Aorta (tissue), 5 donors: ENCODE measurements around the gene CDC5L. TPM values are rescaled to one million over a fixed set of nuclear protein-coding genes. Genes with fewer than 3 reads are reported as not detected.

ENCODE experiments used
- ATAC-seq: fragments of 200-7000 bp; cut with Tn5 transposase; one replicate; pipeline ENCODE4 v1.9.1; 2022; ENCODE audit warnings: moderate library complexity; ENCODE audit not compliant: low FRiP score
- DNase-seq, 2 donors: peaks; one replicate each; pipeline ENCODE4 v3.0.0-alpha.2; 2020
- H3K27ac ChIP-seq, 2 donors: one replicate each; pipeline ENCODE4 v1.5.1; 2013; ENCODE audit warnings: low read length in 2 of 2, mild to moderate bottlenecking in 2 of 2, moderate library complexity in 2 of 2, control low read depth in 1 of 2, inconsistent platforms in 1 of 2, low read depth in 1 of 2
- H3K27me3 ChIP-seq, 2 donors: one replicate each; pipeline ENCODE4 v1.6.1; 2013; ENCODE audit warnings: control low read depth in 1 of 2, low read length in 1 of 2, mild to moderate bottlenecking in 1 of 2, moderate library complexity in 1 of 2; ENCODE audit not compliant: insufficient read depth in 2 of 2, control insufficient read depth in 1 of 2
- H3K36me3 ChIP-seq, 2 donors: one replicate each; pipeline ENCODE4 v1.6.1; 2013; ENCODE audit warnings: control low read depth in 1 of 2, low read length in 1 of 2, mild to moderate bottlenecking in 1 of 2; ENCODE audit not compliant: insufficient read depth in 2 of 2, control insufficient read depth in 1 of 2
- H3K4me1 ChIP-seq, 2 donors: one replicate each; pipeline ENCODE4 v1.6.1; 2013; ENCODE audit warnings: low read length in 2 of 2, control low read depth in 1 of 2, mild to moderate bottlenecking in 1 of 2, moderate library complexity in 1 of 2; ENCODE audit not compliant: insufficient read depth in 2 of 2, control insufficient read depth in 1 of 2
- H3K4me3 ChIP-seq, 2 donors: one replicate each; pipeline ENCODE4 v1.5.1; 2013; ENCODE audit warnings: low read length in 2 of 2, control low read depth in 1 of 2, mild to moderate bottlenecking in 1 of 2
- H3K9me3 ChIP-seq: one replicate; pipeline ENCODE4 v1.6.1; 2013; ENCODE audit warnings: mild to moderate bottlenecking, low read length; ENCODE audit not compliant: control insufficient read depth
- WGBS, 2 donors: extraction: QIAGEN DNeasy Blood & Tissue Kit; methylation state at CpG; one replicate each; pipeline ENCODE4 v1.1.7; 2013; 5-methylcytosine and 5-hydroxymethylcytosine counted together
- intact Hi-C, 2 donors: fragments of 100-400 bp; cut with DNase I; formaldehyde crosslinking; loops; one replicate each; pipeline versions ENCODE4 v1.14.2 to v1.15.0; 2022
- polyA plus RNA-seq, 2 donors: library from polyadenylated mRNA; stranded (reverse); fragments of 200-250 nt; gene quantifications; one replicate each; pipeline ENCODE4 v1.2.3, GENCODE V29; 2013
- total RNA-seq, 2 donors: library from RNA; stranded (reverse); fragmentation: NEBNext Ultra II Directional; extraction: Animal tissue kit (Norgen Biotek cat#: 25700); gene quantifications; one replicate each; pipeline ENCODE4 v1.2.1, GENCODE V29; 2021
- donor health status: healthy with polysubstance abuse.
- donor health status: Bipolar disorder and iron deficiency.
- donor health status: DM: no; HTN: no; CAD: no.
- donor health status: DM: no; HTN: no; CAD: no.
- donor health status: DM: yes; HTN: yes; CAD: no.

CDC5L gene
- total and polyA plus RNA-seq, 4 donors, result 7.0 to 22.6 (median 13.9) TPM

GRCh38 chr6:44386364-44386928 is 1.1 kb upstream of the CDC5L start:
- DNase-seq (peak; percentile 72 to 87), ATAC-seq (peak; percentile 47)
- Histone ChIP-seq H3K4me3 (peak overlapping the region; percentile 63 to 67), H3K9me3 (no peaks in the 10 kb centered on the region), H3K36me3 (no peaks in the 10 kb centered on the region), H3K27me3 (no peaks in the 10 kb centered on the region), H3K4me1 (peaks cover 1 to 8% of the 10 kb centered on the region in 2 donors), H3K27ac (peak overlapping the region; percentile 32 to 94)
- intact Hi-C loops, result no loop called here
- WGBS, 2 donors, result 13 to 16% methylated on average over 6 of the region's 6 CpGs

GRCh38 chr6:44386929-44387345 is 569 bp upstream of the CDC5L start:
- peaks cover 1 to 8% of the 10 kb centered on the region in 2 donors for H3K4me1 ChIP-seq
- DNase-seq (no peak), ATAC-seq (peak; percentile 31)
- peak overlapping the region; percentile 53 to 94 for H3K27ac ChIP-seq
- no peaks in the 10 kb centered on the region for H3K27me3 ChIP-seq
- no peaks in the 10 kb centered on the region for H3K36me3 ChIP-seq
- H3K9me3 ChIP-seq, result no peaks in the 10 kb centered on the region
- intact Hi-C loops, result no loop called here
- WGBS, 2 donors, result 2% methylated on average over 8 of the region's 8 CpGs
- H3K4me3 ChIP-seq, result peak overlapping the region; percentile 63 to 67

- WGBS, 2 donors, result 0 to 3% methylated on average over 7 to 10 of the region's 10 CpGs
- H3K4me3 ChIP-seq, result peak overlapping the region; percentile 43 to 62
- no peaks in the 10 kb centered on the region for H3K9me3 ChIP-seq
- H3K27ac ChIP-seq, result peak overlapping the region in 1 of 2 donors; percentile 52
- intact Hi-C loops, result no loop called here
- ATAC-seq, result no peak
- peaks cover 1 to 8% of the 10 kb centered on the region in 2 donors for H3K4me1 ChIP-seq
- no peak for DNase-seq
- peaks cover 0 to under 1% of the 10 kb centered on the region in 2 donors for H3K36me3 ChIP-seq
- no peaks in the 10 kb centered on the region for H3K27me3 ChIP-seq
Observed at GRCh38 chr6:44388135-44388487, 605 bp downstream of the CDC5L start.

- ATAC-seq, result no peak
- peak overlapping the region in 1 of 2 donors; percentile 62 for H3K4me3 ChIP-seq
- H3K27me3 ChIP-seq, result no peaks in the 10 kb centered on the region
- no peaks in the 10 kb centered on the region for H3K9me3 ChIP-seq
- DNase-seq, result no peak
- H3K36me3 ChIP-seq, result peaks cover 2 to 6% of the 10 kb centered on the region in 2 donors
- H3K4me1 ChIP-seq, result peaks cover 1 to 8% of the 10 kb centered on the region in 2 donors
- intact Hi-C loops, result no loop called here
- 54 to 61% methylated on average over 5 of the region's 5 CpGs for WGBS, 2 donors
- H3K27ac ChIP-seq, result no peak overlapping the region
Observed at GRCh38 chr6:44388887-44389286, 1.4 kb downstream of the CDC5L start.

- intact Hi-C loops, result no loop called here
- no peaks in the 10 kb centered on the region for H3K27me3 ChIP-seq
- H3K4me3 ChIP-seq, result no peak overlapping the region
- H3K27ac ChIP-seq, result no peak overlapping the region
- no peaks in the 10 kb centered on the region for H3K9me3 ChIP-seq
- DNase-seq (no peak), ATAC-seq (no peak)
- WGBS, 2 donors, result 90 to 91% methylated on average over 1 of the region's 1 CpG
- H3K4me1 ChIP-seq, result peaks cover 1 to 8% of the 10 kb centered on the region in 2 donors
- H3K36me3 ChIP-seq, result peaks cover 4 to 11% of the 10 kb centered on the region in 2 donors
Observed at GRCh38 chr6:44390158-44390683, 2.7 kb downstream of the CDC5L start.

- Histone ChIP-seq H3K4me1 (no peaks in the 10 kb centered on the region), H3K27me3 (no peaks in the 10 kb centered on the region), H3K9me3 (no peaks in the 10 kb centered on the region), H3K36me3 (peaks cover 8 to 11% of the 10 kb centered on the region in 2 donors), H3K27ac (no peak overlapping the region), H3K4me3 (no peak overlapping the region)
- ATAC-seq (no peak), DNase-seq (no peak)
- 60 to 67% methylated on average over 2 of the region's 2 CpGs for WGBS, 2 donors
- intact Hi-C loops, result no loop called here
Observed at GRCh38 chr6:44395501-44395900, 8.0 kb downstream of the CDC5L start.

- Histone ChIP-seq H3K4me3 (no peak overlapping the region), H3K27ac (no peak overlapping the region), H3K4me1 (no peaks in the 10 kb centered on the region), H3K27me3 (no peaks in the 10 kb centered on the region), H3K9me3 (no peaks in the 10 kb centered on the region), H3K36me3 (peaks cover 8 to 11% of the 10 kb centered on the region in 2 donors)
- 66 to 74% methylated on average over 3 of the region's 3 CpGs for WGBS, 2 donors
- DNase-seq, result no peak
- no peak for ATAC-seq
- intact Hi-C loops, result no loop called here
Observed at GRCh38 chr6:44396968-44397367, 9.5 kb downstream of the CDC5L start.

GRCh38 chr6:44397424-44398164 is 10.1 kb downstream of the CDC5L start:
- H3K27ac ChIP-seq, result no peak overlapping the region
- H3K27me3 ChIP-seq, result no peaks in the 10 kb centered on the region
- H3K36me3 ChIP-seq, result peaks cover 8 to 11% of the 10 kb centered on the region in 2 donors
- no peak overlapping the region for H3K4me3 ChIP-seq
- ATAC-seq, result no peak
- no peak for DNase-seq
- H3K9me3 ChIP-seq, result no peaks in the 10 kb centered on the region
- H3K4me1 ChIP-seq, result no peaks in the 10 kb centered on the region
- intact Hi-C loops, result no loop called here
- WGBS, 2 donors, result 86 to 96% methylated on average over 1 of the region's 1 CpG

GRCh38 chr6:44399991-44400390 is 12.5 kb downstream of the CDC5L start:
- WGBS, 2 donors, result 83 to 87% methylated on average over 2 of the region's 2 CpGs
- no peak overlapping the region for H3K27ac ChIP-seq
- intact Hi-C loops, result no loop called here

More at GRCh38 chr6:44399991-44400390, 12.5 kb downstream of the CDC5L start:
- ATAC-seq (no peak), DNase-seq (no peak)
- Histone ChIP-seq H3K4me3 (no peak overlapping the region), H3K4me1 (peaks cover 0 to 4% of the 10 kb centered on the region in 2 donors), H3K9me3 (no peaks in the 10 kb centered on the region), H3K27me3 (no peaks in the 10 kb centered on the region), H3K36me3 (peaks cover 0 to 7% of the 10 kb centered on the region in 2 donors)
